HG02840 (cell line): ENCODE measurements around the gene ABCC1.
"Not testable (repeated sequence)": the region's sequence is repeated elsewhere in the genome, so short reads cannot be mapped to it uniquely, and the experiment has no call there.

Experiments used
- ATAC-seq: cut with Tn5 transposase; IDR thresholded peaks from one replicate; pipeline ENCODE4 v1.9.1; 2021; ENCODE audit warnings: mild to moderate bottlenecking, moderate library complexity, moderate number of reproducible peaks; ENCODE audit not compliant: unreplicated experiment, low FRiP score

Gene ABCC1

DNA sequence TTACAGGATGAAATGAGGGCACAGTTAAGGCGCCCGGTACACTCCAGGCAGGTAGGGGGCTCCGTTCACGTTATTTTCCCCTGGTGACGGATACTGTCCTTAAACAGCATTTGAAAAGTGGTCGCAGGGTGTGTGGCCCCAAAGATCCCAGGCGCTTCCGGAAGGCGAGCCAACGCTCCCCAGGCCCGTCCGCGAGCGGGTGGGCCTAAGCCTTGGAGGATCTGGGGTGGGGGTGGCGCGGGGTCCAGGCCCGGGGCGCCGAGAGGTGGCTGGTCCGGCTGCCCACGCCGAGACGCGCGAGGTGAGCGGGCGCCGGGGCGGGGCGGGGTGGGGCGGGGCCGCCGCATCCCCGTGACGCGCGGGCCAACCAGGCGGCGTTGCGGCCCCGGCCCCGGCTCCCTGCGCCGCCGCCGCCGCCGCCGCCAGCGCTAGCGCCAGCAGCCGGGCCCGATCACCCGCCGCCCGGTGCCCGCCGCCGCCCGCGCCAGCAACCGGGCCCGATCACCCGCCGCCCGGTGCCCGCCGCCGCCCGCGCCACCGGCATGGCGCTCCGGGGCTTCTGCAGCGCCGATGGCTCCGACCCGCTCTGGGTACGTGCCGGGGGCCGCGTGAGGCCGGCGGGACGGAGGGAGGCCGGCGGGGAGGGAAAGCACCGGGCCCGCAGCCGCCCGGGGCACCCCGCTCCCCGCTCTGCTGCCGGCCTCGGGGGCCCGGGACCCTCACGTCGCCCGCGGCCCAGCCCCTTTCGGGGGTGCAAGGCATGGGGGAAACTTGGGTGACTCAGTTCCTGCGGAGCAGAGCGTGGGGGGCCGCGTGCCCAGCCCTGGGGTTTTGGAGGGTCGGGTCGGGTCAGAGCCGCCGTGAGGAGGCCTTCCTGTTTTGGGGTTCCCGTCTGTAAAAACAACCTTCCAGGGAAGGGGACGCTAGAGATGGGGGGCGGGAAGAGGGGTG is at the start of gene ABCC1:
TSS of gene ABCC1 (plus strand) at position 407 of the 951 bp plus-strand sequence. CDS start at position 543, 136 bp downstream.
- ATAC-seq, result no peak

GRCh38 chr16:15900357-15900756 is 49.1 kb upstream of the ABCC1 start:
- ATAC-seq, result no peak

DNA sequence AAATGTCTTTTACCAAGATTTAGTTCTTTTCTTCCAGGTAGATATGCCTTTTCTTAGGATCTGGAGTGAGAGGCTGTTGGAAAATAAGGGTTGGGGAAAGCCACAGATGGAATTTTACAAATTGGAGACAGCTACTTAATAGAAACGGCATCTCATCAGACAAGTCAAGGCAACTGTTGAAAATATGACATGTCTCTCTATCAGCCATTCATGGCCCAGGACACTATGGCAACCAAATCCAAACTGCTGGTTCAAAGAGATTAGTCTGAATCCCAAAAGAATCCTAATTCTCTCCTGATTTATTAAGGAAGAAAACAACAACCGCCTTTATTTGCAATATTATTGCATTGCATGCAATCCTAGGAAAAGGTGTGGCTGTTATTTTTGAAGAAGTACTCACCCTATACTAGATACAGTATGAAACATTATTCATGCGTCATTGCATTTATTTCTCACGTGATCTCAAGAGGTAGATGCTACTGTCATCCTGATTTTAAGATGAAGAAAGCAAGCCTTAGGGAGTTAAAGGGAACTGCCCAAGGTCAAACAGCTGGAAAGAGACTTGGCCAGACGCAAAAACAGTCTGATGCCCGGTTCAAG is 48.4 kb upstream of the ABCC1 start:
- no peak for ATAC-seq

DNA sequence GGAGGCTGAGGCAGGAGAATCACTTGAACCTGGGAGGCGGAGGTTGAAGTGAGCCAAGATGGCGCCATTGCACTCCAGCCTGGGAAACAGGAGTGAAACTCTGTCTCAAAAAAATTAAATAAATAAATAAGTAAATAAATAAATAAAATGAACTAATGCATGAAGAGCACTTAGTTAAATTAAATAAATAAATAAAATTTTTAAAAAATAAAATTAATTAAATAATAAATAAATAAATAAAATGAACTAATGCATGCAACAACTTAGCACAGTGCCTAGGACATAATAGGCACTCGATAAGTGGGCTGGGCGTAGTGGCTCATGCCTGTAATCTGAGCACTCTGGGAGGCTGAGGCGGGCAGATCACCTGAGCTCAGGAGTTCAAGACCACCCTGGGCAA is 45.5 kb upstream of the ABCC1 start:
- ATAC-seq, result no peak

DNA sequence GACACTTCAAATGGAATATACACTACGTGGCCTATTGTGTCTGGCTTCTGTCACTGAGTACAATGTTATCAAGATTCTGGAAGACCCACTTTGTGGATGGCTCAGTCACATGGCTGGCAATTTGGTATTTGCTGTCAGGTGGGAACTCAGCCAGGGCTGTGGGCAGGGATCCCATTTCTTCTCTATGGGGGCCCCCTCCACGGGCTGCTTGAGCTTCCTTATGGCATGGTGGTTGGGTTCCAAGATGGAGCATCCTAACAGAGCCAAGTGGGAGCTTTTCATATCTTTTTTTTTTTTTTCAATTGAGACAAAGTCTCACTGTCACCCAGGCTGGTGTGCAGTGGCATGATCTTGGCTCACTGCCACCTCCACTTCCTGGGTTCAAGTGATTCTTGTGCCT is 43.0 kb upstream of the ABCC1 start:
- no peak for ATAC-seq

- peak; percentile 99 for ATAC-seq
Observed at GRCh38 chr16:15907863-15908478, 41.4 kb upstream of the ABCC1 start.

- no peak for ATAC-seq
Observed at GRCh38 chr16:15911198-15911597, 38.2 kb upstream of the ABCC1 start.

DNA sequence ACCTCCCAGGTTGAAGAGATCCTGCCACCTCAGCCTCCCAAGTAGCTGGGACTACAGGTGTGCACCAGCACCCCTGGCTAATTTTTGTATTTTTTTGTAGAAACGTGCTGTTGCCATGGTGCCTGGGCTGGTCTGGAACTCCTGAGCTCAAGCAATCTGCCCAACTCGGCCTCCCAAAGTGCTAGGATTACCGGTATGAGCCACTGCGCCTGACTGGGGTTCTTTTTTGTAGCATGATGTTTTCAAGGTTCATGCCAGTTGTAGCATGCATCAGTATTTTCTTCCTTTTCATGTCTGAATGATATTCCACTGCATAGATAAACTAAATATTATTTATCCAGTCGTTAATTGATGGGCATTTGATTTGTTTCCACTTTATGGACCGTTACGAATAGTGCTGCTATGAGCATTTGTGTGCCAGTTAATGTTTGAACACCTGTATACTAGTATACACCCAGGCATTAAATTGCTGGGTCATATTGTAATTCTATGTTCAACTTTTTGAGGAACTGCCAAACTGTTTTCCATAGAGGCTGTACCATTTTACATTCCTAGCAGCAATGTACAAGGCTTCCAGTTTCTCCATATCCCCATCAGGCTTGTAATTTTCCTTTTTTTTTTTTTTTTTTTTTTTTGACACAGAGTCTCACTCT is 36.2 kb upstream of the ABCC1 start:
- no peak for ATAC-seq

DNA sequence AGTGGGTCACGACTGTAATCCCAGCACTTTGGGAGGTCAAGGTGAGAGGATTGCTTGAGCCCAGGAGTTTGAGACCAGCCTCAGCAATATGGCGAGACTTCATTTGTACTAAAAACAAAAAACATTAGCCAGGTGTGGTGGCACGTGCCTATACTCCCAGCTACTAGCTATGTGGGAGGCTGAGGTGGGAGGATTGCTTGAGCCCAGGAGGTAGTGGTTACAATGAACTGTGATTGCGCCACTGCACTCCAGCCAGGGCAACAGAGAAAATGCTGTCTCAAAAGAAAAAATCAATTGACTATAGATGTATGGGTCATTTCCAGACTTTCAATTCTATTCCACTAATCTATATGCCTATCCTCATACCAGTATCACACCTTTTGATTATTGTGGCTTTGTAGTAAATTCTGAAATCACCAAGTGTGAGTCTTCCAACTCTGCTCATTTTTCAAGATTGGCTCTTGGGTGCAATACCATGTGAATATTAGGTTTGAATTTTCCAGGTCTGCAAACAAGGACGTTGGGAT is 33.8 kb upstream of the ABCC1 start:
- ATAC-seq, result no peak

DNA sequence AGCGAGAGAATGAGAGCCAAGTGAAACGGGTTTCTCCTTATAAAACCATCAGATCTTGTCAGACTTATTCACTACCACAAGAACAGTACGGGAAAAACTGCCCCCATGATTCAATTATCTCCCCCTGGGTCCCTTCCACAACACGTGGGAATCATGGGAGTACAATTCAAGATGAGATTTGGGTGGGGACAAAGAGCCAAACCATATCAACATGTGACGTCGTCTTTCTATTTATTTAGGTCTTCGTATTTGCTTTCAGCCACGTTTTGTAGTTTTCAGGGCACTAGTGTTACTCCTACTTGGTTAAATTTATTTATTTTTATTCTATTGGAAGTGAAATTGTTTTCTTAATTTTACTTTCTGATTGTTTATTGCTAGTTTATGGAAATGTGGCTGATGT is 33.1 kb upstream of the ABCC1 start:
- ATAC-seq, result no peak

GRCh38 chr16:15918314-15918713 is 31.1 kb upstream of the ABCC1 start:
- not testable (repeated sequence) for ATAC-seq

GRCh38 chr16:15919331-15919730 is 30.1 kb upstream of the ABCC1 start:
- ATAC-seq, result no peak

DNA sequence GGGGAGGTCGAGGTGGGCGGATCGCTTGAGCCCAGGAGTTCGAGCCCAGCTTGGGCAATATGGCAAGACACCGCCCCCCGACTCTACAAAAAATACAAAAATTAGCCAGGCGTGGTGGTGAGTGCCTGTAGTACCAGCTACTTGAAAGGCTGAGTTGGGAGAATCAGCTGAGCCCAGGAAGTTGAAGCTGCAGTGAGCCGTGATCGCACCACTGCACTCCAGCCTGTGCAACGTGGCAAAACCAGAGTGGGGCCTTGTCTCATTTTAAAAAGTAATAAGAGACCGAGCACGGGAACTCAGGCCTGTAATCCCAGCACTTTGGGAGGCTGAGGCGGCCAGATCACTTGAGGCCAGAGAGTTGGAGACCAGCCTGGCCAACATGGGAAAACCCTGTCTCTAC is 24.4 kb upstream of the ABCC1 start:
- ATAC-seq, result no peak

- ATAC-seq, result no peak
Observed at GRCh38 chr16:15925631-15926030, 23.8 kb upstream of the ABCC1 start.

GRCh38 chr16:15928261-15929104 is 20.9 kb upstream of the ABCC1 start:
- no peak for ATAC-seq

GRCh38 chr16:15932939-15933338 is 16.5 kb upstream of the ABCC1 start:
- ATAC-seq, result no peak

- no peak for ATAC-seq
Observed at GRCh38 chr16:15933781-15934180, 15.6 kb upstream of the ABCC1 start.

GRCh38 chr16:15934991-15935390 is 14.4 kb upstream of the ABCC1 start:
- no peak for ATAC-seq

GRCh38 chr16:15936809-15937208 is 12.6 kb upstream of the ABCC1 start:
- ATAC-seq, result not testable (repeated sequence)
